ENCODE data around the gene LRRC4C.

DNA sequence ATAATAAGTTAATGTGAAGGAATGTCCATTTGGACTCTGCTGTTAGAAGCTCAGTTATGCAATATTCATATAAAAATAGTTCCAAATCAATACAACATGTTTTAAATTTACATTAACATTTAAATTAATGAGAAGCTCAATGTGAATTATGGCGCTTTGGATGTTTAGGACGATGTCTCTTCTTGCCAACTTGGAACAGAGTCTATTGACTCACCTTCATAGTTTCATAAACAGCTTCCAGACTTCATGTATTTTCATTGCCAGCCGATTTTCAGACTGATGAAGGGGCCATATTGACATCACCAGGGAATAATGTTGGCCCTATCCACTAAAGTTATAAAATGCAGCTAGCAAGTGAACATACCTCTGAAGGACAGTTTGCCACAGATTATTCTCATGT is 1136.2 kb downstream of the LRRC4C start:
- TF ChIP-seq CTCF (conservative IDR thresholded peaks at IDR 0.05; ENCODE audit: low read depth, low read length) = no peak
- TF ChIP-seq EZH2 (IDR thresholded peaks at IDR 0.05; ENCODE audit: low read length, unreplicated experiment) = no peak
- TF ChIP-seq EZH2phosphoT487 (IDR thresholded peaks at IDR 0.05; ENCODE audit: borderline replicate concordance, low read length) = no peak
